ENCODE results near the gene ICAM1. TPM values are rescaled to one million over a fixed set of nuclear protein-coding genes. Genes with fewer than 3 reads are reported as not detected.
A peak's percentile ranks its signal among the peaks of the same experiment; 100 is the strongest.

The ICAM1 gene, protein sequence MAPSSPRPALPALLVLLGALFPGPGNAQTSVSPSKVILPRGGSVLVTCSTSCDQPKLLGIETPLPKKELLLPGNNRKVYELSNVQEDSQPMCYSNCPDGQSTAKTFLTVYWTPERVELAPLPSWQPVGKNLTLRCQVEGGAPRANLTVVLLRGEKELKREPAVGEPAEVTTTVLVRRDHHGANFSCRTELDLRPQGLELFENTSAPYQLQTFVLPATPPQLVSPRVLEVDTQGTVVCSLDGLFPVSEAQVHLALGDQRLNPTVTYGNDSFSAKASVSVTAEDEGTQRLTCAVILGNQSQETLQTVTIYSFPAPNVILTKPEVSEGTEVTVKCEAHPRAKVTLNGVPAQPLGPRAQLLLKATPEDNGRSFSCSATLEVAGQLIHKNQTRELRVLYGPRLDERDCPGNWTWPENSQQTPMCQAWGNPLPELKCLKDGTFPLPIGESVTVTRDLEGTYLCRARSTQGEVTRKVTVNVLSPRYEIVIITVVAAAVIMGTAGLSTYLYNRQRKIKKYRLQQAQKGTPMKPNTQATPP
- 6.5 and 45.7 TPM in 2 replicates for total RNA-seq (ENCODE audit: low replicate concordance)

GRCh38 chr19:10270616-10271394, at the start of gene ICAM1:
Gene ICAM1, plus strand, starts transcription at chr19:10271120. Its CDS starts 40 bp downstream, at chr19:10271160.
- TF ChIP-seq CTCF (IDR thresholded peaks at IDR 0.05; ENCODE audit: insufficient read depth, low read length): peak; percentile 4
- peak within 1 kb of the TSS; percentile 69 for H3K4me3 ChIP-seq (ENCODE audit: low read depth, low read length)
- DNase-seq (ENCODE audit: low read depth): peak; percentile 79

DNA sequence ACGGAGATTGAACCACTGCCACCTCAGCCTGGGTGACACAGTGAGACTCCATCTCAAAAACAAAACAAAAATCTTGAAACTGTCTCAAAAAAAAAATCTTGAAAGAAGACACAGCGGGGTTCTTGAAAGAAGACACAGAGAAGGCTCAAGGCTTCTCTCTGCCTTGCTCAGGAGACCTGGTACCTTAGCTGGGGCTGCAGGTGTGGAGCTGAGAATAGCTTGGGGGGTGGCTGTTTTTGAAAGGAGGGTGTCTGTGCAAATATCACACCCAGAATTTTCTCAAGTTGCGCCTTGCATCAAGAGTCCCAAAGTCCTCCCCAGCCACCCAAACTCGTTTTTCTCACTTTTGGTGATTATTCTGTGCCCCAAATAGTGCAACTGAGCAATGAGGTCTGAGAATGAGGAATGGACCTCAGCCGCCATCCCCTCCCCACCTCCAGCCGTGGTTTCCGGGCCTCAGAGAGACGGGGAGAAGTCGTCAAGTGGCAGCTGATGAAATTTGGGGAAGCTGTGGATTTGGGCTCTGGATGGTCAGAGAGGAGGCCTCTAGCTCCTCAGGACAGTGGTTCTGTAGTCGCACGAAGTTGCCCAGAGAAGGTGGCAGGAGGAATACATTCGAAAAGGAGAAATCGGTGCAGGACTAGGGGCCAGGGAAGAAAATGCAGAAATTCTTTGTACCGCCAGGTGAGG, 48.6 kb upstream of the ICAM1 start:
- no peak overlapping the region for H3K4me3 ChIP-seq (ENCODE audit: low read depth, low read length)
- no peak for DNase-seq (ENCODE audit: low read depth)
- TF ChIP-seq CTCF (IDR thresholded peaks at IDR 0.05; ENCODE audit: insufficient read depth, low read length): no peak

DNA sequence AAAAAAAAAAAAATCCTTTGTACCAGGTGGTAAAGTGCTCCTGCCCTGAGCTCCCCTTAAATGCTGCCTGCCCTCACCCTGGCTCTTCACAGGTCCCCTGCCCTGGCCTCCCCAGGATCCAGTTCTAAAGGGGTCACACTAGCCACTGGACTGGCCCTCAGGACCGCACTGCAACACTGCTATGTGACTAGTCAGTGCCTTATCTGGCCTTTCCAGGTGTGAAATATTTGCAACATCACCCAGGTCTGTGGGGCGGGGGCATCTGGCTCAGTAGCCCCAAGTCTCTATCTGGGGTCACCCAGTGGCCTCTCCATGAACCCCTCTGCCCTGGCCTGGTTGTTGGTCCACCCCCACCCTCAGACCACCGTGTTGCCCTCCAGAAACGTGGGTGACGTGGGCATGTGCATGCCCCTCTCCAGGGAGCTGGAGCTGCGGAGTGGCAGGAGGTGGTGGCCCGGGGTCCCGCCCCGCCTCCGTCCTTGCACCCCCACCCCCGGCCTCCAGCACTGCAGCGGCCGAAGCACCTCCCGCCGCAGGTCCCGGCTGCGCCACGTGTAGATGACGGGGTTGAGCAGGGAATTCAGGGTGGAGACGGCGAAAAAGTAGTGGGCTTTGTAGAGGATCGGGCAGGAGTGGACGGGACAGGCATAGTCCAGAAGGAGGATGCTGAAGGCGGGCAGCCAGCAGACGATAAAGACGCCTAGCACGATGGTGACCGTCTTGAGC, 47.3 kb upstream of the ICAM1 start:
- H3K4me3 ChIP-seq (ENCODE audit: low read depth, low read length): no peak overlapping the region
- DNase-seq (ENCODE audit: low read depth): no peak
- no peak for TF ChIP-seq CTCF (IDR thresholded peaks at IDR 0.05; ENCODE audit: insufficient read depth, low read length)

GRCh38 chr19:10224337-10224736, 46.6 kb upstream of the ICAM1 start:
- no peak overlapping the region for H3K4me3 ChIP-seq (ENCODE audit: low read depth, low read length)
- no peak for DNase-seq (ENCODE audit: low read depth)
- no peak for TF ChIP-seq CTCF (IDR thresholded peaks at IDR 0.05; ENCODE audit: insufficient read depth, low read length)

GRCh38 chr19:10226021-10226375, 44.9 kb upstream of the ICAM1 start:
- no peak for DNase-seq (ENCODE audit: low read depth)
- H3K4me3 ChIP-seq (ENCODE audit: low read depth, low read length): peak overlapping the region; percentile 28
- no peak for TF ChIP-seq CTCF (IDR thresholded peaks at IDR 0.05; ENCODE audit: insufficient read depth, low read length)
